Measurements from ENCODE around the gene IL22. TPM values are rescaled to one million over a fixed set of nuclear protein-coding genes. Genes with fewer than 3 reads are reported as not detected.

Gene IL22, protein sequence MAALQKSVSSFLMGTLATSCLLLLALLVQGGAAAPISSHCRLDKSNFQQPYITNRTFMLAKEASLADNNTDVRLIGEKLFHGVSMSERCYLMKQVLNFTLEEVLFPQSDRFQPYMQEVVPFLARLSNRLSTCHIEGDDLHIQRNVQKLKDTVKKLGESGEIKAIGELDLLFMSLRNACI
- total RNA-seq (2021; ENCODE audit: unreplicated experiment), result not detected
- not detected in 2 replicates for polyA plus RNA-seq (2012)
- not detected for Bru-seq, nascent RNA
- BruChase-seq, experiment 1, labeled RNA remaining after a 6-hour chase, result not detected
- BruChase-seq, experiment 2, labeled RNA remaining after a 2-hour chase, result not detected
- long read RNA-seq, result 0 reads

DNA sequence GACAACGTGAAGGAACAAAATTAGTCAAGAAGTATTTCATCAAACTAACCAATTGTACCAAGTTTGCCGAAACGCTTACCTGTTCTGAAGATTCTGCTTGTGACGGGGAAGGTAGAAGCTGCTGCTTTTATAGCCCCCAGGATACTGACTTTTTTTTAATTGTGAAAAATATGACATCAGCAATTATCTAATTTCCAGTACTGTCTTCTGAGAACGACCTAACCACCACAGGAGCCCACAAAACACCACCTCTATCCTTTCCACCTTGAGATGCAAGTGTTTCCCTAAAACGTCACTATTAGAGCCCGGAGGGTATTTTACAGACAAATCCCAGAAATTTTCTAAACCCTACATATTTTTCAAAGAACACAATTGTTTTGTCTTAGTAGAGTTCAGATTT, at the start of gene IL22:
TSS of gene IL22 (minus strand) at position 101 of the 400 bp plus-strand sequence. CDS start 156 bp downstream, outside the sequence.
- no peaks in the 10 kb centered on the region for H3K4me1 ChIP-seq (ENCODE audit: control insufficient read depth in 1 of 2, insufficient read depth in 2 of 2, low read length in 2 of 2)
- BruUV-seq (replicated peaks), result no TSS peak

DNA sequence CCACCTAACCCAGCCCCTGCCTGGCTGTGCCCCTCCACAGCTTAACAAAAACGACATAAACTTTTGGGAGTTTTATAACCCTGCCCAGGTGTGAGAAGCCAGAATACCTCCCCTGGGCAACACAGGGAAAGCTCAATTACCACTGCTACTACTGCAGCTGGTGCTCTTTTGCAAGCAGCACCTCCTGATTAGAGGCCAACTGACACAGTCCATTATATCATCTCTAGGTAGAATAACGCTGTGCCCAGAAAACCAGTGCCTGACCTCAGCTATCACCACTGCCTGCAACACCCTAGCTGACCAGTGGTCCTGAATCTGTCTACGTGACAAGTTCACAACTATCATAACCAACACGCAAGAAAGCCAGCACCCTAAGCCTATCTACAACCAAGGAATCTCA, 44.5 kb upstream of the IL22 start:
- no peak for TF ChIP-seq ZFX (IDR thresholded peaks at IDR 0.05)
- TF ChIP-seq YY1 (IDR thresholded peaks at IDR 0.05; ENCODE audit: extremely low read depth, insufficient replicate concordance, low read depth, low read length), result no peak
- no peak for TF ChIP-seq TCF7L2 (IDR thresholded peaks at IDR 0.05; ENCODE audit: borderline replicate concordance, extremely low read depth, insufficient read depth, insufficient read length)
- no peak for TF ChIP-seq FOSL1 (IDR thresholded peaks at IDR 0.05; ENCODE audit: low read depth)
- TF ChIP-seq SRF (IDR thresholded peaks at IDR 0.05; ENCODE audit: low read depth), result no peak
- TF ChIP-seq, protein P1, sequence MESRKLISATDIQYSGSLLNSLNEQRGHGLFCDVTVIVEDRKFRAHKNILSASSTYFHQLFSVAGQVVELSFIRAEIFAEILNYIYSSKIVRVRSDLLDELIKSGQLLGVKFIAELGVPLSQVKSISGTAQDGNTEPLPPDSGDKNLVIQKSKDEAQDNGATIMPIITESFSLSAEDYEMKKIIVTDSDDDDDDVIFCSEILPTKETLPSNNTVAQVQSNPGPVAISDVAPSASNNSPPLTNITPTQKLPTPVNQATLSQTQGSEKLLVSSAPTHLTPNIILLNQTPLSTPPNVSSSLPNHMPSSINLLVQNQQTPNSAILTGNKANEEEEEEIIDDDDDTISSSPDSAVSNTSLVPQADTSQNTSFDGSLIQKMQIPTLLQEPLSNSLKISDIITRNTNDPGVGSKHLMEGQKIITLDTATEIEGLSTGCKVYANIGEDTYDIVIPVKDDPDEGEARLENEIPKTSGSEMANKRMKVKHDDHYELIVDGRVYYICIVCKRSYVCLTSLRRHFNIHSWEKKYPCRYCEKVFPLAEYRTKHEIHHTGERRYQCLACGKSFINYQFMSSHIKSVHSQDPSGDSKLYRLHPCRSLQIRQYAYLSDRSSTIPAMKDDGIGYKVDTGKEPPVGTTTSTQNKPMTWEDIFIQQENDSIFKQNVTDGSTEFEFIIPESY (IDR thresholded peaks at IDR 0.05; ENCODE audit: extremely low read depth, insufficient replicate concordance, low read length), result no peak
- TF ChIP-seq, protein P2, sequence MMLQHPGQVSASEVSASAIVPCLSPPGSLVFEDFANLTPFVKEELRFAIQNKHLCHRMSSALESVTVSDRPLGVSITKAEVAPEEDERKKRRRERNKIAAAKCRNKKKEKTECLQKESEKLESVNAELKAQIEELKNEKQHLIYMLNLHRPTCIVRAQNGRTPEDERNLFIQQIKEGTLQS (IDR thresholded peaks at IDR 0.05), result no peak
- TF ChIP-seq, protein P3, sequence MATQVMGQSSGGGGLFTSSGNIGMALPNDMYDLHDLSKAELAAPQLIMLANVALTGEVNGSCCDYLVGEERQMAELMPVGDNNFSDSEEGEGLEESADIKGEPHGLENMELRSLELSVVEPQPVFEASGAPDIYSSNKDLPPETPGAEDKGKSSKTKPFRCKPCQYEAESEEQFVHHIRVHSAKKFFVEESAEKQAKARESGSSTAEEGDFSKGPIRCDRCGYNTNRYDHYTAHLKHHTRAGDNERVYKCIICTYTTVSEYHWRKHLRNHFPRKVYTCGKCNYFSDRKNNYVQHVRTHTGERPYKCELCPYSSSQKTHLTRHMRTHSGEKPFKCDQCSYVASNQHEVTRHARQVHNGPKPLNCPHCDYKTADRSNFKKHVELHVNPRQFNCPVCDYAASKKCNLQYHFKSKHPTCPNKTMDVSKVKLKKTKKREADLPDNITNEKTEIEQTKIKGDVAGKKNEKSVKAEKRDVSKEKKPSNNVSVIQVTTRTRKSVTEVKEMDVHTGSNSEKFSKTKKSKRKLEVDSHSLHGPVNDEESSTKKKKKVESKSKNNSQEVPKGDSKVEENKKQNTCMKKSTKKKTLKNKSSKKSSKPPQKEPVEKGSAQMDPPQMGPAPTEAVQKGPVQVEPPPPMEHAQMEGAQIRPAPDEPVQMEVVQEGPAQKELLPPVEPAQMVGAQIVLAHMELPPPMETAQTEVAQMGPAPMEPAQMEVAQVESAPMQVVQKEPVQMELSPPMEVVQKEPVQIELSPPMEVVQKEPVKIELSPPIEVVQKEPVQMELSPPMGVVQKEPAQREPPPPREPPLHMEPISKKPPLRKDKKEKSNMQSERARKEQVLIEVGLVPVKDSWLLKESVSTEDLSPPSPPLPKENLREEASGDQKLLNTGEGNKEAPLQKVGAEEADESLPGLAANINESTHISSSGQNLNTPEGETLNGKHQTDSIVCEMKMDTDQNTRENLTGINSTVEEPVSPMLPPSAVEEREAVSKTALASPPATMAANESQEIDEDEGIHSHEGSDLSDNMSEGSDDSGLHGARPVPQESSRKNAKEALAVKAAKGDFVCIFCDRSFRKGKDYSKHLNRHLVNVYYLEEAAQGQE (IDR thresholded peaks at IDR 0.05; ENCODE audit: low read depth), result no peak
- no peak for TF ChIP-seq POLR2AphosphoS5 (IDR thresholded peaks at IDR 0.05; ENCODE audit: low read depth, low read length)
- DNase-seq (ENCODE audit: low read depth, low spot score) (no peak), ATAC-seq (no peak)
- H3K4me2 ChIP-seq (ENCODE audit: low read length), result no peak overlapping the region
- BruUV-seq (replicated peaks), result no TSS peak
- H3K36me3 ChIP-seq (ENCODE audit: control insufficient read depth in 1 of 2, insufficient read depth in 2 of 2, low read length in 2 of 2), result no peaks in the 10 kb centered on the region; a peak in 1 of 4 replicates
- intact Hi-C loops (cut with micrococcal nuclease), result no loop called here
- H3K4me1 ChIP-seq (ENCODE audit: control insufficient read depth in 1 of 2, insufficient read depth in 2 of 2, low read length in 2 of 2), result no peaks in the 10 kb centered on the region
- no peak overlapping the region for H3K27ac ChIP-seq (ENCODE audit: low read depth, low read length)
- POLR2A ChIA-PET, result no interaction called here
- no peaks in the 10 kb centered on the region for H3K27me3 ChIP-seq (ENCODE audit: insufficient read depth, low read length)
- CTCF ChIA-PET, result no interaction called here
- RAD21 ChIA-PET (ENCODE audit: low non-redundant PET in 1 of 2, low total read pairs in 2 of 2, uncharacterized antibody in 2 of 2, unreplicated experiment in 2 of 2), result no interaction called here
- no peaks in the 10 kb centered on the region for H3K9me3 ChIP-seq (ENCODE audit: control insufficient read depth in 1 of 2, insufficient read depth in 1 of 2, low read depth in 1 of 2, low read length in 2 of 2)
- no peak overlapping the region for H2AFZ ChIP-seq (ENCODE audit: low read depth, low read length, poor library complexity, severe bottlenecking)
- H3K79me2 ChIP-seq (ENCODE audit: insufficient read depth, low read length), result no peaks in the 10 kb centered on the region
- H3K9ac ChIP-seq (ENCODE audit: low read length), result no peak overlapping the region
- no peaks in the 10 kb centered on the region for H4K20me1 ChIP-seq (ENCODE audit: insufficient read depth)
- no peaks in the 10 kb centered on the region for H3K9me2 ChIP-seq (ENCODE audit: insufficient read depth)
- no peak overlapping the region for H3K4me3 ChIP-seq (replicated peaks in 1 of 2; ENCODE audit: low read depth in 1 of 2, low read length in 2 of 2)

More for the DNA sequence above, at the start of gene IL22:
- TF ChIP-seq EGR1 (IDR thresholded peaks at IDR 0.05; ENCODE audit: low read depth) (no peak), RAD21 (IDR thresholded peaks at IDR 0.05; ENCODE audit: low read depth) (no peak), JUND (IDR thresholded peaks at IDR 0.05) (no peak), CBX3 (IDR thresholded peaks at IDR 0.05; ENCODE audit: low read depth) (no peak), ELF1 (IDR thresholded peaks at IDR 0.05; ENCODE audit: borderline replicate concordance, low read depth) (no peak), SRF (IDR thresholded peaks at IDR 0.05; ENCODE audit: low read depth) (no peak), SP1 (IDR thresholded peaks at IDR 0.05; ENCODE audit: low read depth) (no peak), EZH2phosphoT487 (IDR thresholded peaks at IDR 0.05; ENCODE audit: borderline replicate concordance) (no peak), ZNF274 (IDR thresholded peaks at IDR 0.05; ENCODE audit: low read depth, low read length) (no peak), CEBPB (IDR thresholded peaks at IDR 0.05; ENCODE audit: low read depth) (no peak), TCF7L2 (IDR thresholded peaks at IDR 0.05; ENCODE audit: borderline replicate concordance, extremely low read depth, insufficient read depth, insufficient read length) (no peak)
- ATAC-seq, result no peak
- H3K79me2 ChIP-seq (ENCODE audit: insufficient read depth, low read length), result no peaks in the 10 kb centered on the region
- no peaks in the 10 kb centered on the region for H3K9me2 ChIP-seq (ENCODE audit: insufficient read depth)
- no peak within 1 kb of the TSS for H3K27ac ChIP-seq (ENCODE audit: low read depth, low read length)
- no peak within 1 kb of the TSS for H3K9ac ChIP-seq (ENCODE audit: low read length)
- ChIA-PET CTCF (no interaction called here), RAD21 (ENCODE audit: low non-redundant PET in 1 of 2, low total read pairs in 2 of 2, uncharacterized antibody in 2 of 2, unreplicated experiment in 2 of 2) (no interaction called here), POLR2A (no interaction called here)
- no peaks in the 10 kb centered on the region for H4K20me1 ChIP-seq (ENCODE audit: insufficient read depth)
- no peaks in the 10 kb centered on the region for H3K36me3 ChIP-seq (ENCODE audit: control insufficient read depth in 1 of 2, insufficient read depth in 2 of 2, low read length in 2 of 2)
- intact Hi-C loops (cut with micrococcal nuclease), result no loop called here
- no peak within 1 kb of the TSS for H2AFZ ChIP-seq (ENCODE audit: low read depth, low read length, poor library complexity, severe bottlenecking)
- H3K4me2 ChIP-seq (ENCODE audit: low read length), result no peak within 1 kb of the TSS
- no peaks in the 10 kb centered on the region for H3K9me3 ChIP-seq (ENCODE audit: control insufficient read depth in 1 of 2, insufficient read depth in 1 of 2, low read depth in 1 of 2, low read length in 2 of 2)
- no peaks in the 10 kb centered on the region for H3K27me3 ChIP-seq (ENCODE audit: insufficient read depth, low read length)
- DNase-seq (ENCODE audit: low read depth, low spot score), result no peak
- H3K4me3 ChIP-seq (replicated peaks in 1 of 2; ENCODE audit: low read depth in 1 of 2, low read length in 2 of 2), result no peak within 1 kb of the TSS
